Keratinocyte (primary cell): Measurements from ENCODE around the gene OSBPL1A. TPM values are rescaled to one million over a fixed set of nuclear protein-coding genes. Genes with fewer than 3 reads are reported as not detected.

ENCODE experiments used
- DNase-seq: peaks from one replicate; pipeline ENCODE4 v3.0.0-alpha.2; 2011; ENCODE audit warnings: low read depth, missing footprints, low spot score
- FAIRE-seq: peaks from 2 replicates; lab custom pipeline; 2011; peaks lifted over from hg19 to GRCh38; lab: Jason Lieb, UNC
- H2AFZ ChIP-seq: 2 replicates; pipeline ENCODE4 v1.6.0; 2012; ENCODE audit warnings: low read length, control low read depth, inconsistent platforms; ENCODE audit not compliant: control insufficient read depth
- H3K27ac ChIP-seq: 2 replicates; pipeline ENCODE4 v1.5.1; 2011; ENCODE audit warnings: low read length; ENCODE audit not compliant: control insufficient read depth, insufficient read depth
- H3K27me3 ChIP-seq: 3 replicates; pipeline ENCODE4 v1.6.0; 2011; ENCODE audit warnings: low read length; ENCODE audit not compliant: control insufficient read depth, insufficient read depth; ENCODE audit errors: extremely low read depth
- H3K36me3 ChIP-seq, 2 experiments: 2 replicates in 1 of 2; 3 replicates in 1 of 2; pipeline ENCODE4 v1.5.1; 2011; ENCODE audit warnings: low read length in 2 of 2, mild to moderate bottlenecking in 1 of 2; ENCODE audit not compliant: control insufficient read depth in 2 of 2, insufficient read depth in 2 of 2; ENCODE audit errors: extremely low read depth in 1 of 2
- H3K4me1 ChIP-seq: 3 replicates; pipeline ENCODE4 v1.5.1; 2011; ENCODE audit warnings: low read length; ENCODE audit not compliant: control insufficient read depth, insufficient read depth; ENCODE audit errors: extremely low read depth
- H3K4me2 ChIP-seq: 3 replicates; pipeline ENCODE4 v1.6.0; 2011; ENCODE audit warnings: low read depth, low read length; ENCODE audit not compliant: control insufficient read depth, insufficient read depth; ENCODE audit errors: extremely low read depth
- H3K4me3 ChIP-seq, 3 experiments: fragments of 200-600 bp in 1 of 3; sonication (generic) in 1 of 3; 2 replicates in 2 of 3; 3 replicates in 1 of 3; pipeline ENCODE4 v1.5.1; 2011 to 2016; ENCODE audit warnings: low read length in 3 of 3, mild to moderate bottlenecking in 3 of 3, control low read depth in 2 of 3, inconsistent platforms in 1 of 3, low read depth in 1 of 3, mixed read lengths in 1 of 3, mixed run types in 1 of 3, moderate library complexity in 1 of 3; ENCODE audit not compliant: control insufficient read depth in 2 of 3, insufficient read depth in 2 of 3; ENCODE audit errors: extremely low read depth in 1 of 3
- H3K79me2 ChIP-seq: 2 replicates; pipeline ENCODE4 v1.6.0; 2012; ENCODE audit warnings: low read length; ENCODE audit not compliant: control insufficient read depth, insufficient read depth
- H3K9ac ChIP-seq: 3 replicates; pipeline ENCODE4 v1.6.0; 2011; ENCODE audit warnings: low read length; ENCODE audit not compliant: control insufficient read depth, insufficient read depth; ENCODE audit errors: extremely low read depth
- H3K9me1 ChIP-seq: 3 replicates; pipeline ENCODE4 v1.6.0; 2011; ENCODE audit warnings: low read length; ENCODE audit not compliant: control insufficient read depth, insufficient read depth; ENCODE audit errors: extremely low read depth
- H3K9me3 ChIP-seq: 2 replicates; pipeline ENCODE4 v1.5.1; 2012; ENCODE audit warnings: low read depth, low read length; ENCODE audit not compliant: control insufficient read depth
- H4K20me1 ChIP-seq: 3 replicates; pipeline ENCODE4 v1.6.0; 2011; ENCODE audit warnings: low read length; ENCODE audit not compliant: control insufficient read depth, insufficient read depth; ENCODE audit errors: extremely low read depth
- EZH2 ChIP-seq: IDR thresholded peaks from one replicate; pipeline ENCODE4 v1.6.1; 2012; ENCODE audit warnings: inconsistent platforms, mild to moderate bottlenecking, low read length, moderate library complexity
- dilution Hi-C: fragments of 300-500 bp; cut with MboI; formaldehyde crosslinking; loops from one replicate; pipeline ENCODE4 v1.7.0; 2020; ENCODE audit warnings: low sequenced_read_pairs; ENCODE audit not compliant: extremely low pct_ligation_motif_present
- polyA plus RNA-seq, 5 experiments: library from polyadenylated mRNA; depleted of rRNA in 3 of 5; stranded (reverse) in 3 of 5; stranded (forward) in 1 of 5; unstranded in 1 of 5; fragments of >200 nt; gene quantifications; 1 replicate in 1 of 5; 2 replicates in 3 of 5; 3 replicates in 1 of 5; pipeline versions ENCODE4 v1.2.1 to v1.2.3, GENCODE V29; 2011 to 2012; ENCODE audit warnings: missing spikeins in 2 of 5, low read depth in 1 of 5, low replicate concordance in 1 of 5
- TF ChIP-seq, protein P1 (sequence below), 3 experiments: IDR thresholded peaks in 1 of 3; conservative IDR thresholded peaks in 1 of 3; optimal IDR thresholded peaks in 1 of 3; 2 replicates in 2 of 3; 3 replicates in 1 of 3; pipeline versions ENCODE3 to v1.5.1; 2011; ENCODE audit warnings: low read length in 3 of 3, mild to moderate bottlenecking in 3 of 3, moderate library complexity in 2 of 3, control low read depth in 1 of 3, inconsistent platforms in 1 of 3; ENCODE audit not compliant: insufficient read depth in 2 of 3; ENCODE audit errors: extremely low read depth in 1 of 3

Gene OSBPL1A
- polyA plus RNA-seq, 1 donor (not counting 4 experiments of a cell fraction or from before 2014, with no cell fraction given) = 17.7 TPM

DNA sequence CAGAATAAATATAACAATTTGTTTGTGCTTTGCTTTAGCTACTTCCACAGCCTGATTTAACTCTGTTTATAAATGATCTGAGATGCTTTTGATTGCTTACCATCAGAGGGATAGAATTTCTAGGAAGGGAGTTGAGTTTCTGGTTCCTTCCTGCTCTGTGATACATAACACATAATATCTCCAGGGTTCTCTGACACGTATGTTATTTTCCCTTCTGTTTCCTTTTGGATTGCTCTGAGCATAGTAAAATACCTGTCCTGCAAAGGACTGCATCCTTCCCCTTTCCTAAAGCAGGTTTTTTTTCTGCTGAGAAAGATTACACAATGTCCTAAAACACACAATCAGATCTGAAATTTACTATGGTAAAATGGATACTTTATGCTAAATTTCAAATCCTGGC, 182.7 kb downstream of the OSBPL1A start:
- Histone ChIP-seq H4K20me1 (no peaks in the 10 kb centered on the region), H3K4me3 (no peak overlapping the region), H3K9me3 (no peaks in the 10 kb centered on the region), H3K9ac (no peak overlapping the region), H3K27me3 (no peaks in the 10 kb centered on the region), H3K9me1 (no peaks in the 10 kb centered on the region), H3K4me1 (peaks cover 29% of the 10 kb centered on the region), H2AFZ (no peak overlapping the region), H3K4me2 (no peak overlapping the region), H3K79me2 (no peaks in the 10 kb centered on the region), H3K27ac (no peak overlapping the region), H3K36me3 (no peaks in the 10 kb centered on the region)
- dilution Hi-C loops = no loop called here
- TF ChIP-seq, protein P1, sequence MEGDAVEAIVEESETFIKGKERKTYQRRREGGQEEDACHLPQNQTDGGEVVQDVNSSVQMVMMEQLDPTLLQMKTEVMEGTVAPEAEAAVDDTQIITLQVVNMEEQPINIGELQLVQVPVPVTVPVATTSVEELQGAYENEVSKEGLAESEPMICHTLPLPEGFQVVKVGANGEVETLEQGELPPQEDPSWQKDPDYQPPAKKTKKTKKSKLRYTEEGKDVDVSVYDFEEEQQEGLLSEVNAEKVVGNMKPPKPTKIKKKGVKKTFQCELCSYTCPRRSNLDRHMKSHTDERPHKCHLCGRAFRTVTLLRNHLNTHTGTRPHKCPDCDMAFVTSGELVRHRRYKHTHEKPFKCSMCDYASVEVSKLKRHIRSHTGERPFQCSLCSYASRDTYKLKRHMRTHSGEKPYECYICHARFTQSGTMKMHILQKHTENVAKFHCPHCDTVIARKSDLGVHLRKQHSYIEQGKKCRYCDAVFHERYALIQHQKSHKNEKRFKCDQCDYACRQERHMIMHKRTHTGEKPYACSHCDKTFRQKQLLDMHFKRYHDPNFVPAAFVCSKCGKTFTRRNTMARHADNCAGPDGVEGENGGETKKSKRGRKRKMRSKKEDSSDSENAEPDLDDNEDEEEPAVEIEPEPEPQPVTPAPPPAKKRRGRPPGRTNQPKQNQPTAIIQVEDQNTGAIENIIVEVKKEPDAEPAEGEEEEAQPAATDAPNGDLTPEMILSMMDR (optimal IDR thresholded peaks at IDR 0.05 in 1 of 3, IDR thresholded peaks at IDR 0.05 in 1 of 3, conservative IDR thresholded peaks at IDR 0.05 in 1 of 3; ENCODE audit: extremely low read depth in 1 of 3, insufficient read depth in 2 of 3, low read length in 3 of 3) = no peak
- no peak for TF ChIP-seq EZH2
- DNase-seq (no peak), FAIRE-seq (no peak)

DNA sequence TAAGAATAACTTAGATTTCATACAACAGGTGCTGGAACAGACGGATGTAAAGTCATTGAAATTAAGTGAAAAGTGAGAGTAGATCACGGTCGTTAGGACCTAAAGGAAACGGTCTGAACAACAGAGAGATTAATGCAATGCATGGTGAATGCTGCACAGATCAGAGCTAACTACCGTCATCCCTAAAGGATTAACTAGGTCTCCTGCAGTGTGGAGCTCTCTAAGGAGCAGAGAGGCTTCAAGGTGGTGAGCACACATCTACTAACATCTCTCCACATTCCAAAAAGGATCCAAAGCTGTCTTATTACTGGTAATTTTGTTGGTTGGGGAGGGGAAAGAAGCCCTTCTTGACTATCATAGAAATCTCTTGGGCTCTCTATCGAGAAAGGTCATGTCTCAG, 183.5 kb downstream of the OSBPL1A start:
- no peaks in the 10 kb centered on the region for H4K20me1 ChIP-seq
- H3K4me1 ChIP-seq = peaks cover 31% of the 10 kb centered on the region
- H3K4me2 ChIP-seq = no peak overlapping the region
- no peak overlapping the region for H3K4me3 ChIP-seq
- H3K79me2 ChIP-seq = no peaks in the 10 kb centered on the region
- DNase-seq (no peak), FAIRE-seq (peak; percentile 65)
- H3K9me1 ChIP-seq = no peaks in the 10 kb centered on the region
- TF ChIP-seq EZH2 = no peak
- TF ChIP-seq, protein P1 (optimal IDR thresholded peaks at IDR 0.05 in 1 of 3, IDR thresholded peaks at IDR 0.05 in 1 of 3, conservative IDR thresholded peaks at IDR 0.05 in 1 of 3; ENCODE audit: extremely low read depth in 1 of 3, insufficient read depth in 2 of 3, low read length in 3 of 3) = no peak
- H3K36me3 ChIP-seq = no peaks in the 10 kb centered on the region
- H3K9me3 ChIP-seq = no peaks in the 10 kb centered on the region
- no peak overlapping the region for H3K9ac ChIP-seq
- H2AFZ ChIP-seq = no peak overlapping the region
- H3K27me3 ChIP-seq = no peaks in the 10 kb centered on the region
- no peak overlapping the region for H3K27ac ChIP-seq
- dilution Hi-C loops = no loop called here
